GM12892 (cell line): ENCODE measurements around the gene SLCO3A1.

Experiments
- POLR2AphosphoS5 ChIP-seq: IDR thresholded peaks from 2 replicates; pipeline ENCODE4 v1.6.1; 2011; ENCODE audit warnings: low read depth, low read length, control low read depth
- TAF1 ChIP-seq: IDR thresholded peaks from 2 replicates; pipeline ENCODE4 v1.6.1; 2011; ENCODE audit warnings: low read depth, mild to moderate bottlenecking, control low read depth, low read length, borderline replicate concordance

GRCh38 chr15:91942720-91943394, 89.3 kb downstream of the SLCO3A1 start:
- TF ChIP-seq TAF1 (no peak), POLR2AphosphoS5 (no peak)
